Mucosa of rectum (tissue), 2 donors: ENCODE data around the gene VSTM1.

Experiments used
- H3K27ac ChIP-seq, 2 donors: one replicate each; pipeline ENCODE4 v1.7.0; 2013; ENCODE audit warnings: inconsistent platforms in 2 of 2, low read depth in 2 of 2, low read length in 2 of 2
- H3K27me3 ChIP-seq, 2 donors: one replicate each; pipeline ENCODE4 v1.7.0; 2013; ENCODE audit warnings: low read length in 2 of 2; ENCODE audit not compliant: control insufficient read depth in 2 of 2, insufficient read depth in 2 of 2
- H3K36me3 ChIP-seq, 2 donors: one replicate each; pipeline ENCODE4 v1.7.0; 2013; ENCODE audit warnings: low read length in 2 of 2; ENCODE audit not compliant: control insufficient read depth in 2 of 2, insufficient read depth in 2 of 2
- H3K4me1 ChIP-seq, 2 donors: one replicate each; pipeline ENCODE4 v1.7.0; 2013; ENCODE audit warnings: low read length in 2 of 2, mild to moderate bottlenecking in 1 of 2; ENCODE audit not compliant: control insufficient read depth in 2 of 2, insufficient read depth in 2 of 2
- H3K4me3 ChIP-seq, 2 donors: one replicate each; pipeline ENCODE4 v1.7.0; 2013; ENCODE audit warnings: low read length in 2 of 2
- H3K9ac ChIP-seq, 2 donors: one replicate each; pipeline ENCODE4 v1.7.0; 2013; ENCODE audit warnings: low read length in 2 of 2, low read depth in 1 of 2, mild to moderate bottlenecking in 1 of 2
- H3K9me3 ChIP-seq, 2 donors: one replicate each; pipeline ENCODE4 v1.7.0; 2013; ENCODE audit warnings: low read length in 2 of 2; ENCODE audit not compliant: control insufficient read depth in 2 of 2
- donor health status: healthy.
- donor health status: Normal muscosa, but diverticular disease.

VSTM1 gene

GRCh38 chr19:53993448-53993847, 70.2 kb downstream of the VSTM1 start:
- Histone ChIP-seq H3K4me1 (no peaks in the 10 kb centered on the region), H3K4me3 (no peak overlapping the region), H3K36me3 (no peaks in the 10 kb centered on the region), H3K27me3 (peaks cover 10 to 14% of the 10 kb centered on the region in 2 donors), H3K9me3 (no peaks in the 10 kb centered on the region), H3K9ac (no peak overlapping the region), H3K27ac (no peak overlapping the region)

- Histone ChIP-seq H3K4me3 (no peak overlapping the region), H3K9me3 (no peaks in the 10 kb centered on the region), H3K27me3 (peaks cover 10 to 12% of the 10 kb centered on the region in 2 donors), H3K27ac (no peak overlapping the region), H3K36me3 (no peaks in the 10 kb centered on the region), H3K4me1 (no peaks in the 10 kb centered on the region), H3K9ac (no peak overlapping the region)
These were observed 70.9 kb downstream of the VSTM1 start for GRCh38 chr19:53992815-53993214.

GRCh38 chr19:53992211-53992610, 71.5 kb downstream of the VSTM1 start:
- H3K36me3 ChIP-seq: no peaks in the 10 kb centered on the region
- H3K9ac ChIP-seq: no peak overlapping the region
- no peaks in the 10 kb centered on the region for H3K9me3 ChIP-seq
- no peak overlapping the region for H3K27ac ChIP-seq
- no peaks in the 10 kb centered on the region for H3K4me1 ChIP-seq
- H3K4me3 ChIP-seq: no peak overlapping the region
- H3K27me3 ChIP-seq: peaks cover 10 to 12% of the 10 kb centered on the region in 2 donors

- no peaks in the 10 kb centered on the region for H3K4me1 ChIP-seq
- no peak within 1 kb of the TSS for H3K4me3 ChIP-seq
- no peaks in the 10 kb centered on the region for H3K9me3 ChIP-seq
- no peak within 1 kb of the TSS for H3K27ac ChIP-seq
- peaks cover 10 to 12% of the 10 kb centered on the region in 2 donors for H3K27me3 ChIP-seq
- H3K36me3 ChIP-seq: no peaks in the 10 kb centered on the region
- H3K9ac ChIP-seq: no peak within 1 kb of the TSS
These were observed 72.2 kb downstream of the VSTM1 start, which contains the start of gene CACNG6 for GRCh38 chr19:53991224-53992113. TSS of gene CACNG6 (plus strand) at chr19:53991637. CDS start at chr19:53992878, 1,241 bp downstream.
